ENCODE data around the gene GMDS.

Gene GMDS

DNA sequence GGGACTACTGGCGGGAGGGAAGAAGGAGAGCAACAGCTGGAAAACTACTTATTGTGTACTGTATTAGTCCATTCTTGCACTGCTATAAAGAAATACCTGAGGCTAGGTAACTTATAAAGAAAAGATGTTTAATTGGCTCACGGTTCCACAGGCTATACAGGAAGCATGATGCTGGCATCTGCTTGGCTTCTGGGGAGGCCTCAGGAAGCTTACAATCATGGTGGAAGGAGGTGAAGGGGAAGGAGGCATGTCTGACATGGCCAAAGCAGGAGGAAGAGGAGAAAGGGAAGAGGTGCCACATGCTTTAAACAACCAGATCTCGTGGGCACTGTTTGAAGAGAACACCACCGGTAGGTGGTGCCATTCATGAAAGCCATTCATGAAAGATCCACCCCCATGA, 67.3 kb downstream of the GMDS start:
- DNase-seq (ENCODE audit: low spot score): no peak

DNA sequence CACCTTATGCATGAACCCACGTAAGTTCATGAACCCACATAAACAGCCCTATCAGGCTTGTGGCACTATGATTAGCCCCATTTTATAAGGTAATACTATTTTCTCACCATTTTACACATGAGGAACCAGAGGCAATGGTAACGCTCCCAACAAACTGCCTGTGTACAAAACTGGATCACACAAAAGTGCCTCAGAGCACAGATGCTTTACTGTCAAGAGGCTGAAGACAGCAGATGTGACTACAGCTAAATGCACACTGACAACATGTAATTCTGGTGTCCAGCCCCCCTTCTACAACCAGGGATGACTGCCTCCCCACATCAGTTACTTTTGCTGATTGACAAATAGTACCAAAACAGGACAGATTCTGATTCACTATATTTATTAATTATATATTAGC, 69.6 kb downstream of the GMDS start:
- DNase-seq (ENCODE audit: low spot score): no peak

GRCh38 chr6:2173203-2173961, 72.0 kb downstream of the GMDS start:
- no peak for DNase-seq (ENCODE audit: low spot score)

- no peak for DNase-seq (ENCODE audit: low spot score)
These were observed 73.7 kb downstream of the GMDS start for GRCh38 chr6:2171728-2172127.

- DNase-seq (ENCODE audit: low spot score): no peak
These were observed 76.9 kb downstream of the GMDS start for GRCh38 chr6:2168480-2168879.

GRCh38 chr6:2166717-2167116, 78.7 kb downstream of the GMDS start:
- DNase-seq (ENCODE audit: low spot score): no peak

DNA sequence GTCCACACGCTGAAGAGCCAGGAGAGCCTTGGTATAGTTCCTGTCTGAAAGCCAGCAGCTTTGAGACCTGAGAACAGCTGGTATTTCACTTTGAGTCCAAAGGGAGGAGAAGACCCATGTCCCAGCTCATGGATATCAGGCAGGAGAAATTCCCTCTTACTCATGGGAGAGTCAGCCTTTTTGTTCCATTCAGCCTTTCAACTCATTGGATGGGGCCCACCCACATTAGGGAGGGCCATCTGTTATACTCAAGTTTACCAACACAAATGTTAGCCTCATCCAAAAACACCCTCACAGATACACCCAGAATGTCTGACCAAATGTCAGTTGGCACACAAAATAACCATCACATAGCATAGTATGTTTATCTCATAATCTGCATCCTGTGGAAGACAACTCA, 80.1 kb downstream of the GMDS start:
- no peak for DNase-seq (ENCODE audit: low spot score)

- no peak for DNase-seq (ENCODE audit: low spot score)
These were observed 80.9 kb downstream of the GMDS start for GRCh38 chr6:2164481-2164880.

DNA sequence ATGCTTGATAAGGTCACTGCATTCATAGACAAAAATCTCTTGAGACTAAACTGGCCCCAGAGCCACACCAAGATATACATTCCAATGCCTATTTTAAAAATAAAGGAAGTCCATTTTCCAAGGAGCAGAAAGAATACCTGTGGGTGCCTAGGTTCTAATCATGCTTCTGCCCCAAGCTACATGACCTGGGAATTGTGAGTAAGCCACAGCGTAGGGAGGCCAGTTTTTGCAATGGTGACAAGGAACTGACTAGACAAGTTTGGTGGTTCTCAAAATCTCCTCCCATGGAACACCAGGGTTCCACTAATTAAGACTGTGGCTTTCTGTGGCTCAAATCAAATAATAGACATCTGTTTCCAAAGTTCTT, 83.3 kb downstream of the GMDS start:
- DNase-seq (ENCODE audit: low spot score): no peak

GRCh38 chr6:2158596-2159271, 86.7 kb downstream of the GMDS start:
- peak; percentile 23 for DNase-seq (ENCODE audit: low spot score)

DNA sequence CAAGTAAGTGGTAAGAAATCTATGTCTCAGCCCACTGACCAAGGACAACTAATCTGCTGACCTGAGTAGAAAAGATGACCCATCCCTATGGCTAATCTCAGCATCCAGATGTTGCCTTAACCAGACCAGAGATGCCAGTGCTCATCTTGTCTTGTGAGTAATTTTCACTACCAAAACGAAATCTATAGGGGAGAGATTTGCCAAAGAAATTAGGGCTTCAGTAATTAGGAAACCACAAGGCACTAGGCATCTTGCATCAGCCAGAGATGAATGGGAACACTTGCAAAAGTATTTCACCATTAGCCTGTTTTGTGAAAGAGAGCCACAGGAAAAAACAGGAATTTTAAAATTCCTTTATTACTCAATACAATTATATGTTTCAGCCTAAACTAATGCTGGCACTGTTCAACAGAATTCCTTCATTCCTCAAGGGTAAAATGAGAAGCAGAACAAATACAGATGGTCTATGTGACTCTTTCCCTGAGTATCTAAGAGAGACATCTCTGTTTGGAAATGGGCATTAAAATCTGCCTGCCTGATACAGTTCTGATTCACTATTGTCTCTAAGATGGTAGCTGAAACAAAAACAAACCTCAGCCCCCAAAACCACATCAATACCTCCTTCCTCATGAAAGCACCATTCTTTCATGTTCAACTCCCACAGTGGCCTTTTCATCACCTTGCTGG, 87.8 kb downstream of the GMDS start:
- DNase-seq (ENCODE audit: low spot score): no peak

- no peak for DNase-seq (ENCODE audit: low spot score)
These were observed 90.2 kb downstream of the GMDS start for GRCh38 chr6:2155206-2155605.

- no peak for DNase-seq (ENCODE audit: low spot score)
These were observed 95.9 kb downstream of the GMDS start for GRCh38 chr6:2149361-2150006.

GRCh38 chr6:2148748-2149147, 96.7 kb downstream of the GMDS start:
- no peak for DNase-seq (ENCODE audit: low spot score)

DNA sequence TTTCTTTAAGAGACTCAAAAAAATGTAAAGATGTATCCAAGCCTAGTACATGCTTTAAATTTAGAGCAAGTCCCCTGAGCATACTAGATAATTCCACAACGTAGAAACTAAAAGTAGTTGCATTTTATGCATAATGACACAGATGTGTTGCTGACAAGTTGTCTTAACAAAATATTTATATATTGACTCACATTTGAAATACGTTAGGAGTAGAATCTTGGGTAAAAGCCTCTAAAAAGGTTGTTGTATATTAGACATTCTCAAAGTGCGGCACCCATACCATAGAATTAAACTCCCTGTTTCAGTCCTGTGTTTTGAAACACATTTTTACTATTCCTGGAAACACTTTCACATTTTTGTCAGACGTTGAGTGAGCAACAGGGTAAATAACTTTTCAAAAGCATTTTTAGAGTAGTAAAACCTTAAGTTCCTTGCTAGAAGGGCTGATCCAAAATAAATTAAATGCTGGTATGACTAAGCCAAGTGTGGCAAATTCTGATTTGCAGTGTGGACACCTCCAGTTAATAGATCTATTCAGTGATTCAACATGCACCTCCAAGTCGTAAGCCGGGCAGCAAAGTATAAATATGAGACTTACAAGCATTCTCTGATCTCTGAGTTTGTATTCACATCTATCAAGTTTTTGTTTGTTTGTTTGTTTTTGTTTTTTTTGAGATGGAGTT, 97.5 kb downstream of the GMDS start:
- DNase-seq (ENCODE audit: low spot score): no peak

GRCh38 chr6:2147261-2147660, 98.1 kb downstream of the GMDS start:
- DNase-seq (ENCODE audit: low spot score): no peak

- DNase-seq (ENCODE audit: low spot score): no peak
These were observed 101.2 kb downstream of the GMDS start for GRCh38 chr6:2144210-2144609.

DNA sequence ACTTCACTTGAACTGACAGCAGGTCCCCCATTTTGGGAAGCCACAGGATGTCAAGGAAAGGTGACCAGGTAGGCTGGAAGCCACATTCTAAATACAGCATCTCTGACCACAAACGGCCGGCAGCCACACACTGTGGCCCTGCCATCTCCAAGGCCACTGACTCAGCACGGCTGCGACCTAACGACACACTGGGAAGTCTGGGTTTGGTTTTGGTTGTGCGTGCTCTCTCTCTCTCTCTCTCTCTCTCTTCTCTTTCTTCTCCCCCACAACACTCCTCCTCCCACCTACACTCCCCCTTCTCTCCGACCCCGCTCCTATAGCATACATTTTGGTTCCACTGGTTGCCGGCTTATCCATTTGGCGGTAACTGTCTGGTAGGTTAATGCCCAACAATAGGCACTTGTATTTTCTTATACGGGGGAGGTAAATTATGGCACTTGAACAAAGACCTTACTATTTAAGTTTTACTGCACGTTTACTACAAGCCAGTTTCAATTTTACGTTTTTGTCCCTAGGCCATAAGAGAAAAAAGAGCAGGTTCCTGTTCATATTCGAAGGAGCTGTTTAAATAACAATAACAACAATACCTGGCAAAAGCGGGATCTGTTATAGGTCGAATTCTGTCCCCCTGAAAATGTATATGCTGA, 103.6 kb downstream of the GMDS start:
- DNase-seq (ENCODE audit: low spot score): no peak

DNA sequence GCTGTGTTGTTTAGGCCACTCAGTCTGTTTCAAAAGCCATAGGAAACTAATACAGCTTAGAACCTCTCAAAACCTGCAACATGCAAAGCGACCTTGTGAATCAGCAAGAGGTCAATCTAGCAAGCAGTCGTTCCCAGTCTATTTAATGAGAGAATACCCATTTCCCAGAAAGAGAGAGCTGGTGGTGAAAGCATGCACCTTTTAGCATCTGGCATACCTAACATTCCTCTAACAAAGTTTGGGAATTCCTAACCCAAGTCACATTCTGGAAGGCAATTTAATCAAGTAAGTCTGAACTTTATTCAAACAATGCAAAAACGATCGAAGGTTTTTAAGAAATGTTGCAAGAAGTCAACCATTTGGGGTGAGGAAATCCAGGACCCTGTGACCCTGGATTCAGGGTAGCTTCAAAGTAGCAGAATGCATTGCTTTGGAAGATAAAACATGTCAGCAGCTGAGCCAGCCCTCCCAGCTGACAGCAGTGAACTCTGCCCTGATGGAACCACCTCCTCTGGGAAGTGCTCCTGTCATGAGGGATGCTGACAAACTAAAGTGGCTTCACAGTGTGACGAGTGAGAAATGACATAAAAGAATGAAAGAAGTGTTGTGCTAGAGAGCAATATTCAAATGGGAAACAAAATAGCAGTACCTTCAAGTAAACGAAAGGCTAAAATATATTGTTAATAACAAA, 104.8 kb downstream of the GMDS start:
- no peak for DNase-seq (ENCODE audit: low spot score)

DNA sequence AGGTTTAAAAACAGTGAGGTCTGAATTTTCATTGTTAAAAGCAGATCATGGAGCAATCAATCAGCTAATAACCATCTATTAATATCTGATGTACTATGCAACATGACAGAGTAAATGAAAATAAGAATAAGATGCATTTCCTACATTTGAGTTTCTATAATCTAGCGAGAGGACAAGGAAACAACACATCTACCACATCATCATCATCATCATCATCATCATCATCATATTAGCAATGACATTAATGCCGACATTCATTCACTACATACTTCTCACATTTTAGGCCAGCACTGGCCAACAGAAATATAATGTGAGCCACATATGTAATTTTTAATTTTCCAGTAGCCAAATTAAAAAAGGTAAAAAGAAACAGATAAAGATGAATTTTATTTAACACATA, 110.0 kb downstream of the GMDS start:
- no peak for DNase-seq (ENCODE audit: low spot score)

- DNase-seq (ENCODE audit: low spot score): no peak
These were observed 110.9 kb downstream of the GMDS start for GRCh38 chr6:2134554-2134953.
